Measurements from ENCODE around the gene GRB10.

DNA sequence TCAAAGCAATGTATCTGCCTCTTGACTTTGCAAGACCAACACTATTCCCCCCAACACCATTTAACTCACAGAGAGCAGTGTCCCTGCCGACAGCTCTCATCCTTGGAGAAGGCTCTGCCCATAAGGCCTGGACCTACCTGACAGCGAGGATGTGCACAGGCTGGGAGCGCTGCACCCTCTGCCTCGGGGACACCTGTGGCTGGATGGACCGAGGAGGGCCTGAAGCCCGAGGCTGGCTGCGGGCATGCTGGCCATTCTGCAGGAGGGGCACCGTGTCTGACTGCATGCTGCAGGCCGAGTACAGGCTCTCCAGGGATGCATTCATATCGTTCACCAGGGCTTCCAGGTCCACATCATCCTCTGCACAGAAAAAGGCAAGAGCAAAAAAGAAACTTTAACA is 108.4 kb downstream of the GRB10 start:
- TF ChIP-seq CTCF (IDR thresholded peaks at IDR 0.05) (no peak), POLR2A (IDR thresholded peaks at IDR 0.05) (no peak)

All from ovary (tissue), 3 donors.